GM18526 (cell line): ENCODE measurements around the gene HS6ST3.

Experiments used
- POLR2A ChIP-seq: IDR thresholded peaks from 3 replicates; pipeline ENCODE4 v1.6.1; 2011; ENCODE audit not compliant: insufficient read length; ENCODE audit errors: extremely low read depth

Gene HS6ST3

DNA sequence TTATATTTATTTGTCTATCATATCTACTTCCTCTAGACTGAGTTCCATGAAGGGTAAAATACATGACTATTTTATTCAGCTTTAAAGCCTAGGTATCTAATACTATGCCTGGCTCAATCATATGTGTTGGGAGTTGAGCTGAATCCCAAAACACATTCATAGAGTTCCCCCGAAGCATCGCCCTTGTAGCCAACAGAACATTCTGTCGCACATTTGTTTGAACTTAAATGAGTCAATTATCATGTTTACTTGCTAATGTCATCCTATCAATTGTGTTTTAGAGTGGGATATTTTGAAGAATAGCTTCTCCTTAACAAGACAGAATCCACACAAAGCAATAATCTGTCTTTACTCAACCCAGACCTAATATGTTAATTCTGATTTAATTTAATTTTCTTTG, 252.4 kb downstream of the HS6ST3 start:
- TF ChIP-seq POLR2A = no peak

DNA sequence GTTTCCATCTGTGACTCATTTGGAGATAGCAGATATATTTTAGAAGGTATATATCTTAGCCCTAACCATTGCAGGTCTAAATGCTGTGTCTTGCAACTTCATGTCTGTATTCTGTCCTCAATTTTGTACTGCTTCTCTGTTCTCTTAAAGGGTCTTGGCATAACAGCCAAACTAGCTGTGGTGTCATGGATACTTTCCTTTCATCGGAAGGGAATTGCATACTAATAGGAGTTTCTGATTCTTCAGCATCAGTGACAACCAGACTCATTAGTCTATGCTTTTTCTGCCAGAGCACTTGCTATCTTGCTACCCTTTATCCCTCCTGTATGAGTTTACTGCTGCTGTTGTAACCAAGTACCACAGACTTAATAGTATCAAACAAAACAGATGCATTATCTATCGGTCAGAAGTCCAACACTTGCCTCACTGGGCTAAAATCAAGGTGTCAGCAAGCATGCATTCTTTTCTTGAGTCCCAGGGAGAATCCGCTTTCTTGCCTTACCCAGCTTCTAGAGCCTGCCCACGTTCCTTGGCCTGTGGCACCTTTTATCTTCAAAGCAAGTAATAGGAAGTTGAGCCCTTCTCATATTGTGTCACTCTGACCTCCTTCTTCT, 253.1 kb downstream of the HS6ST3 start:
- no peak for TF ChIP-seq POLR2A

DNA sequence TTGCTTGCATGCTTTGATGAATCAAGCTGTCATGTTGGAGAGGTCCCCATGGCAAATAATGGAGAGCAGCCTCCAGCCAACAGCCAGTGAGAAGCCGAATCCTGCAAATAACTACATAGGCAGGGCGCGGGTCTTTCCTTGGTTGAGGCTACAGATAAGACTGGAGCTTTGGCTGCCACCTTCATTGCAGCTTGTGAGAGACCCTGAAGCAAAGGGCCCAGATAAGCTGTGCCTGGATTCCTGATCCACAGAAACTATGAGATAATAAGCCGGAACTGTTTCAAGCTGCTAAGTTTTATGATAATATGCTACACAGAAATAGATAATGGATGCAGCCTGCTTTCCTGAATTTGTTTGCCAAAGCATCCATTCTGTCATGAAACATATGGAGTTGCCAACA, 257.0 kb downstream of the HS6ST3 start:
- no peak for TF ChIP-seq POLR2A

DNA sequence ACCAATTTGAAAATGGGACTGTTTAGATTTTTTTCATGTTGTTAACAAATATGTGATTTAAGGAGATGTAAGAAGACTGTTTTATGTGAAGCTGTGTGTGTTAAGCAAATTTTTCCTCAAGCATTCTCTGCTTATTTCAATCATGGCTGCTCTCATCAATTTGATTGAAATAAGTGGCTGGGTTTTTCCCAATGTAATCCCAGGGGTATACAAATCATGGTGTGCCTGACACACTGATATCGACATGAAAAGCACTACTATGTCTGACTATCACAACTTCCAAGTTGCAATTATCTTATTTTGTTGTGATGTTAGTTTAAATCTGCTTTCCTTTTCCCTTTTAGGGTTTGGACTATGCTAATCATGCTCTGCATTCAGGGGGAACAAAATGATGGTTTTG, 283.7 kb downstream of the HS6ST3 start:
- no peak for TF ChIP-seq POLR2A

GRCh38 chr13:96377835-96378234, 287.9 kb downstream of the HS6ST3 start:
- TF ChIP-seq POLR2A = no peak

- TF ChIP-seq POLR2A = no peak
These were observed 290.1 kb downstream of the HS6ST3 start for GRCh38 chr13:96379967-96380366.

DNA sequence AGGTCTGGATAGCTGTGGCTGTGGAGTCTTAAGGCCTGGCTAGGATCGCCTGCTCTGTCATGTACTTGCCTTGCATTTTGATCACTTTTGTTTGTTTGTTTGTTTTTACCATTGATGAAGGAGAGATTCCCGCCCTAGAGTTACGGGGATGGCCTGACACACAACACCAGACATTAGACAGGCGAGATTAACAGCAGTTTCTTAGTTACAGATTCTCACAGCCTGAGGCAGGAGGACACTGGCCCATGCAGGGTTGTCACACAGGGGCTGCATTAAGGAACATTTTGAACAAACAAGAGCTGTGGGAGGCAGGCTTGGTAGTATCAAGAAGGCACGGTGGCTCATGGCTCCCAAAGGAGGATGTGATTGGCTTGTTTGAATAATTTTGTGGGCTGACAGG, 291.8 kb downstream of the HS6ST3 start:
- no peak for TF ChIP-seq POLR2A

GRCh38 chr13:96388598-96388997, 298.7 kb downstream of the HS6ST3 start:
- TF ChIP-seq POLR2A = no peak

DNA sequence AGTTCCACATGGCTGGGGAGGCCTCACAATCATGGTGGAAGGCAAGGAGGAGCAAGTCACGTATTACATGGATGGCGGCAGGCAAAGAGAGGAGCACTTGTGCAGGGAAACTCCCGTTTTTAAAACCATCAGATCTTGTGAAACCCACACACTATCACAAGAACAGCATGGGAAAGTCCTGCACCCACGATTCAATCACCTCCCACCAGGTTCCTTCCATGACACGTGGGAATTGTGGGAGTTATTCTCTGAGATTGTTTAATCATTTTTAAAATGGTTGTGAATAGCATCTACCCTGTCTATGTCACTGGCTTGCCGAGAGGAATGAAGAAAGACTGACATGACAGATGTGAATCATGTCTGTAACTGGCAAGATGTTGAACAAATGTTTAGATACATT, 301.7 kb downstream of the HS6ST3 start:
- no peak for TF ChIP-seq POLR2A

GRCh38 chr13:96397807-96398206, 307.9 kb downstream of the HS6ST3 start:
- no peak for TF ChIP-seq POLR2A

DNA sequence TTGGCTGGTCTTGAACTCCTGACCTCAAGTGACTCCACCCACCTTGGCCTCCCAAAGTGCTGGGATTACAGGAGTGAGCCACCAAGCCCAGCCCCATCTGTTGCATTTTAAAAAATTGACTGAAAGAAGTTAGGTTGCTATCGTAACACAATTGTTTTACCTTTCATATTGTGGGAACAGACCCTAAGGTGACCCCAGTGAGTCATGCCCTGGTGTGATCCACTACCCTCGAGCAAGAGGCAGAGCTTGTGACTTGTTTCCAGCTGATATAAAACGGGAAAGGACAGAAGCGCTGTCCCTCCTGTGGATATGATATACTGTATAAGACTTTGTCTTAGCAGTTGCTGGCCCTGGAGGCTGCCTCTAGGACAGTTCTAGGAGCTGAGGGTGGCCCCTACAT, 308.6 kb downstream of the HS6ST3 start:
- no peak for TF ChIP-seq POLR2A

DNA sequence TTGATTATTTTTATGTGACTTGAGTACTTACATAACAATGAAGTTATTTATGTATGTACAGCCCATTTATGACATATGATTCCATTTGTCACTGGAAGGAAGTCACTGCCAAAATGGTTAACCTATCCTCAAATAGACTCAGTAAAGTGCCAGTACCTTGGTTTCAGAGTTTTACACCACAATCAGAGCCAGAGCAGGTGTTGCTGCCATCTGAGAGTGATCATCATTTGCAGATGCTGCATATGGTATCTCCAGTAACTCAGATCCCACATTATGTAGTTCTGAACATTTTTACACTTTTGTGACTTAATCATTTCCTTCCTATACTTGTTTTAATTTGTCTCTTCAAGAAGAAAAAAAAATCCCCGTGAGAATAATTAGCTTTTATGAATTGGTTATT, 313.3 kb downstream of the HS6ST3 start:
- TF ChIP-seq POLR2A = no peak

- no peak for TF ChIP-seq POLR2A
These were observed 313.7 kb downstream of the HS6ST3 start for GRCh38 chr13:96403651-96404050.

- TF ChIP-seq POLR2A = no peak
These were observed 326.0 kb downstream of the HS6ST3 start for GRCh38 chr13:96415831-96416385.

DNA sequence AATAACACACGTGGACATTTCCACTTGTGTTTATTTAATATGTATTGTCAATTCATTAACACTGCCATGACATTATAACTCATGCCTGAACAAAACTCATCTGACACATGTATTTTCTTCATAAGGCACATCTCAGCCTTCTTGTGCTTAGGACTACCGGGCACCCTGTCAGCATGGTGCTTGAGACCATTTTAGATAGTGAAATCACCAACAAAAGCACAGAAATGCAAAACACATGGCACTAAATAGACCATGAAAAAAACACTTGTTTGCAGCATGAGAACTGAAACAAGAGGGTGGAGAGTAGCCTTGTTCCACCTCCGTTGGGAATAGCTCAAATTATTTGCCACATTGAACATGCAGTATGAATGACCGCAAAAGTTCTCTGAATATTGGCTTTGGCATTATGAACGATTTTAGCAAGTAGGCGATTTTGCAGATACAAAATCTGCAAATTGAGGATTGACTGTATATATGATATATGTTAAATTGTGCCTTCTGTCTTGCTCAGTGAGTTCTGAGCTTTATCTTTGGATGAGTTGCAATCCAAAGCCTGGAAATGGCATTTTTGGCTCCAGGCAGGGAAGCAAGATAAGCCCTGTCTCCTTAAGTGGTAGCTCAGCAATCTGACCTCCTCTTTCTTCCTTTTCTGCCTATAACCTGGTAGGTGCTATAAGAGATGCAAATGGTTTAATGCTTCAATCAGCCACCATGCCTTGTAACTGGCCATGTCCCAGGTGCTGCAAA, 328.2 kb downstream of the HS6ST3 start:
- no peak for TF ChIP-seq POLR2A

- TF ChIP-seq POLR2A = no peak
These were observed 331.4 kb downstream of the HS6ST3 start for GRCh38 chr13:96421314-96421713.

DNA sequence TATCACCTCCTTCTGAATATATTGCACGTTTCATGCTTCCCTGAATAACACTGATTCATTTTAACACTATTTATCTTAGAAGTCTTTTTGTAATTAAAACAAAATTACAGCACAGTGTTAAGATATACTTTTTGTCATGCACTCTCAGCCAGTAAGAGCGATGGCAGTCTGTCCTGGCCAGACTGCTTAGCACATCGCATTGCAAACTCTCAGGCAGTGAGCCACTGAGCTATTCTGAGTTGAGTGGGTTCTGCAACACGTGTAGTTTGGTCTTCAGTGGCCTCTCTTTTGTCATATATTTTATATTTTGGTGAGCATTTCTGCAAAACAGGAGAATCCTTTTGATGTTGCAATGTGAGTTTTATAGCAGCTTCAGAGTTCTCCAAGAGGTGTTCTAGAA, 332.1 kb downstream of the HS6ST3 start:
- TF ChIP-seq POLR2A = no peak

DNA sequence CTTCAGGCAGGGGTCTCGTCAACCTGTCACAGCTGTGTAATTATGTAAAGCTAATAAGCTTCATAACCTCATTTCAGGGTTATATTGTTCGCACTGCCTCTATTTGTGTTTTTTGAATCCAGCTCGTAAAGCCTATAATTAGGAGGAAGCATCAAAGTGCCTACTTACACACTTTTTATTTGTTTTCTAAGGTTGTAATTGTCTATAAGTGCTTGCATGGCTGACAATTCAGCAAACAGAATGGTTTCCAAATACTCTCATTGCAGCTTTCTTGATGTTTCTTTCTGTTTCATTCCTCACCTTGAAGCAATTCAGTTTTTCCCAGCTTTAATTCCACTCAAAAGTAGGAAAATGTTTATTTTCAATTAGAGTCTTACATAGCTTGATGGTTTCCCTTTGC, 336.3 kb downstream of the HS6ST3 start:
- TF ChIP-seq POLR2A = no peak
